ENCODE data around the gene PANK3.
"Not testable (repeated sequence)": the region's sequence is repeated elsewhere in the genome, so short reads cannot be mapped to it uniquely, and the experiment has no call there.

Gene PANK3

GRCh38 chr5:168585119-168585856, 6.1 kb upstream of the PANK3 start:
- DNase-seq (ENCODE audit: low read depth): no peak
- no peak for TF ChIP-seq CTCF (IDR thresholded peaks at IDR 0.05; ENCODE audit: insufficient read depth, low read depth, low read length, missing control alignments)
- no peak overlapping the region for H3K4me3 ChIP-seq (ENCODE audit: low read length)

GRCh38 chr5:168583742-168584482, 4.7 kb upstream of the PANK3 start:
- H3K4me3 ChIP-seq (ENCODE audit: low read length): no peak overlapping the region
- no peak for DNase-seq (ENCODE audit: low read depth)
- no peak for TF ChIP-seq CTCF (IDR thresholded peaks at IDR 0.05; ENCODE audit: insufficient read depth, low read depth, low read length, missing control alignments)

GRCh38 chr5:168580814-168581469, 1.8 kb upstream of the PANK3 start:
- H3K4me3 ChIP-seq (ENCODE audit: low read length); DNase-seq (ENCODE audit: low read depth): not testable (repeated sequence)

GRCh38 chr5:168580227-168580508, 1.0 kb upstream of the PANK3 start:
- DNase-seq (ENCODE audit: low read depth): no peak
- TF ChIP-seq CTCF (IDR thresholded peaks at IDR 0.05; ENCODE audit: insufficient read depth, low read depth, low read length, missing control alignments): no peak
- H3K4me3 ChIP-seq (ENCODE audit: low read length): peak overlapping the region; percentile 54

- no peak for TF ChIP-seq CTCF (IDR thresholded peaks at IDR 0.05; ENCODE audit: insufficient read depth, low read depth, low read length, missing control alignments)
These were observed 489 bp upstream of the PANK3 start for GRCh38 chr5:168579488-168580226.

GRCh38 chr5:168578006-168578405, 1.2 kb downstream of the PANK3 start:
- peak overlapping the region; percentile 96 for H3K4me3 ChIP-seq (ENCODE audit: low read length)
- DNase-seq (ENCODE audit: low read depth): peak; percentile 72
- no peak for TF ChIP-seq CTCF (IDR thresholded peaks at IDR 0.05; ENCODE audit: insufficient read depth, low read depth, low read length, missing control alignments)

More at GRCh38 chr5:168579488-168580226, 489 bp upstream of the PANK3 start:
- DNase-seq (ENCODE audit: low read depth): peak; percentile 99
- peak overlapping the region; percentile 96 for H3K4me3 ChIP-seq (ENCODE audit: low read length)

All from epithelial cell of esophagus (primary cell).